ENCODE measurements around the gene STK40. TPM values are rescaled to one million over a fixed set of nuclear protein-coding genes. Genes with fewer than 3 reads are reported as not detected.

STK40 gene
- total RNA-seq, 1 experiment from 2014 or later = 26.2 TPM

- Histone ChIP-seq H4K91ac (ENCODE audit: insufficient read length, low read depth, low read length) (no peak overlapping the region), H3K4me2 (ENCODE audit: insufficient read depth, insufficient read length, low read length) (no peak overlapping the region), H3K79me2 (ENCODE audit: insufficient read depth, low read length) (no peaks in the 10 kb centered on the region), H3K4me1 (ENCODE audit: insufficient read depth, low read length) (no peaks in the 10 kb centered on the region), H2AFZ (ENCODE audit: low read length) (no peak overlapping the region), H3K4ac (ENCODE audit: low read depth, low read length) (no peak overlapping the region), H3T11ph (ENCODE audit: low read length) (no peak overlapping the region), H2BK12ac (ENCODE audit: insufficient read length, low read depth, low read length) (no peak overlapping the region), H4K5ac (ENCODE audit: insufficient read length, low read depth, low read length) (no peak overlapping the region), H2BK5ac (ENCODE audit: insufficient read length, low read length) (no peak overlapping the region), H3K9me3 (ENCODE audit: control insufficient read depth, low read depth, low read length) (no peaks in the 10 kb centered on the region), H3K23ac (ENCODE audit: insufficient read length, low read depth, low read length) (no peak overlapping the region), H3K56ac (ENCODE audit: insufficient read length, low read depth, low read length) (no peak overlapping the region), H3K23me2 (ENCODE audit: insufficient read length, low read depth, low read length, poor library complexity, severe bottlenecking) (peaks cover 13% of the 10 kb centered on the region), H4K8ac (replicated peaks; ENCODE audit: insufficient read length, low read depth, low read length) (no peak overlapping the region), H3K14ac (ENCODE audit: insufficient read depth, low read length) (no peak overlapping the region), H2BK15ac (ENCODE audit: low read depth, low read length) (no peak overlapping the region), H2BK20ac (ENCODE audit: low read depth, low read length, poor library complexity, severe bottlenecking) (no peak overlapping the region), H3K27me3 (ENCODE audit: insufficient read depth, low read length) (no peaks in the 10 kb centered on the region), H4K20me1 (ENCODE audit: control insufficient read depth, insufficient read depth, insufficient read length) (no peaks in the 10 kb centered on the region), H3K79me1 (ENCODE audit: insufficient read depth, low read depth, low read length, poor library complexity, severe bottlenecking) (no peaks in the 10 kb centered on the region), H2AK5ac (ENCODE audit: insufficient read length, low read length) (no peak overlapping the region), H3K9ac (ENCODE audit: extremely low read depth, insufficient read length, low read length) (no peak overlapping the region), H3K27ac (ENCODE audit: insufficient read length, low read depth, low read length) (no peak overlapping the region), H2BK120ac (ENCODE audit: low read depth, low read length, poor library complexity, severe bottlenecking) (no peak overlapping the region), H3K18ac (ENCODE audit: insufficient read length, low read depth, low read length) (no peak overlapping the region)
- Mint-ChIP-seq H3K4me3 (peak overlapping the region in 1 of 2 experiments; percentile 84; a peak in 2 of 5 replicates), H3K9me3 (no peaks in the 10 kb centered on the region; a peak in 1 of 5 replicates), H3K36me3 (ENCODE audit: insufficient read depth in 1 of 3, low read depth in 3 of 3) (peaks cover 0 to 5% (median 4%) of the 10 kb centered on the region in 3 experiments; a peak in 6 of 7 replicates), H3K27me3 (ENCODE audit: low read depth) (no peaks in the 10 kb centered on the region), H3K4me1 (peaks cover 18 to 19% of the 10 kb centered on the region in 2 experiments), H3K27ac (peak overlapping the region in 1 of 3 experiments; percentile 45; a peak in 1 of 7 replicates)
- no peak for DNase-seq
- no peak for TF ChIP-seq CTCF (conservative IDR thresholded peaks at IDR 0.05)
- WGBS (ENCODE audit: extremely low coverage, insufficient read length, low lambda C conversion rate) = no CpG with 5 or more reads among the region's 4 CpGs
Observed at GRCh38 chr1:36402504-36402890, 16.8 kb upstream of the STK40 start.

Measured in H9 (cell line).